H7 (cell line): ENCODE measurements around the gene ZNF814. TPM values are rescaled to one million over a fixed set of nuclear protein-coding genes. Genes with fewer than 3 reads are reported as not detected.
A peak's percentile ranks its signal among the peaks of the same experiment; 100 is the strongest.
"Not testable (repeated sequence)": the region's sequence is repeated elsewhere in the genome, so short reads cannot be mapped to it uniquely, and the experiment has no call there.

Source experiments
- DNase-seq: peaks from one replicate; pipeline ENCODE4 v3.0.0; 2012
- H3K27me3 ChIP-seq: 2 replicates; pipeline ENCODE4 v1.6.0; 2011; ENCODE audit warnings: mild to moderate bottlenecking, low read length; ENCODE audit not compliant: control insufficient read depth, insufficient read depth
- H3K36me3 ChIP-seq: replicated peaks from 2 replicates; pipeline ENCODE4 v1.5.1; 2011; ENCODE audit warnings: low read length; ENCODE audit not compliant: control insufficient read depth, insufficient read depth
- H3K4me3 ChIP-seq: 2 replicates; pipeline ENCODE4 v1.5.1; 2011; ENCODE audit warnings: low read depth, mild to moderate bottlenecking, control low read depth, low read length, moderate library complexity; ENCODE audit not compliant: insufficient read depth
- total RNA-seq: library from RNA; depleted of rRNA; stranded (reverse); fragments of >200 nt; shearing (Covaris generic); gene quantifications from 2 replicates; pipeline ENCODE4 v1.2.3, GENCODE V29; 2014

The ZNF814 gene
- total RNA-seq, 1 experiment from 2014 or later = 16.8 TPM

DNA sequence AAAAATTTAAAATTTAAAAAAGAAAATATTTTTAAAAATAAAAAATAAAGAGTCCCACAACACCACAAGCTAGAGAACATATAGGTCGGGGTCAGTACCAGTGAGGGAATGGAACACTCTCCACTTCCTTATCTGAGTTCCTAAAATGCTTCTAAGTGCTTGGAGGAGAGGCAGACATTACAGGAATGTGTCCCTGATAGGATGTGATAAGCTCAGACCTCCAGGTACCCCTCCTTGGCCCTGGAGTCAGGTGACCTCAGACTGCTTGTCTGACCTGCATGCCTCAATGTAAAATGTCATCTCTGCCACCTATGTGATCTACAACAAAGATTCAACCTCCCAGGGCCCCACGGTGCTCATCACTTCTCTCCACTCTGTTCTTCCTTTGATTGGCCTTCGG lies 2.8 kb downstream of the ZNF814 start:
- Histone ChIP-seq H3K27me3 (no peaks in the 10 kb centered on the region), H3K4me3 (no peak overlapping the region), H3K36me3 (peaks cover 4% of the 10 kb centered on the region)
- DNase-seq = no peak

GRCh38 chr19:57873883-57874799 lies 14.7 kb downstream of the ZNF814 start:
- H3K27me3 ChIP-seq, H3K4me3 ChIP-seq, DNase-seq: not testable (repeated sequence)
- H3K36me3 ChIP-seq = peaks cover 38% of the 10 kb centered on the region

DNA sequence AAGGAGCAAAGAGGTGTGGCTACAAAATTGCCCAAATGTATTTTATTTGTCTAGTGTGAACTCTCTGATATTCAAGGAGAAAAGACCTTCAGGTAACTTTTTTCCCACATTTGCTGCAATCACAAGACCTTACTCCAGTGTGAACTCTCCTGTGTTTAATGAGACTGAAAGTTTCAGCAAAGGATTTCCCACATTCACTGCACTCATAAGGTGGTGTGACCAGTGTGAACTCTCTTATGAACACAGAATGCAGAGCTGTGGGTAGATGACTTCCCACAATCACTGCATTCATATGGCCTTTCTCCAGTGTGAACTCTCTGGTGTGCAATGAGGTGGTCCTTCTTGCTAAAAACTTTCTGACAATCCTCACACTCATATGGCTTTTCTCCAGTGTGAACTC lies 16.4 kb downstream of the ZNF814 start:
- DNase-seq = no peak
- Histone ChIP-seq H3K36me3 (peaks cover 38% of the 10 kb centered on the region), H3K4me3 (no peak overlapping the region)

DNA sequence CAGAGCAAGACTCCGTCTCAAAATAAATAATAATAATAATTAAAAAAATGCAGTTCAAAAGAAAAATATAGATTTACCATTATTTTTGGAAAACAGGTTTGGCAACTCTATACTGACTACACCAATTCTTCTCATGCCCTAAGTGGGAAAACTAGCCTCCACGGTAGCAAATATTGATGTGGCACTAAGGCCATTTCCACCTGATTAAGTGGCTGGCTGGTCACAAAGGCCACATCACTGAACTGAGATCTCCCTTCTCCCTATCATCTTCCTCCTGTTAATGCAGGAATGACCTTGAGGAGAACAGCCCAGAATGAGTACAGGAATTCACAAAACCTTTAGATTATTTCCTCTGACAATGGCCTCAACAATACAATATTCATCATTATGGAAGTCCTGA lies 18.6 kb downstream of the ZNF814 start:
- Histone ChIP-seq H3K4me3 (no peak overlapping the region), H3K36me3 (peaks cover 29% of the 10 kb centered on the region), H3K27me3 (no peaks in the 10 kb centered on the region)
- DNase-seq = no peak

More for the DNA sequence above, 16.4 kb downstream of the ZNF814 start:
- no peaks in the 10 kb centered on the region for H3K27me3 ChIP-seq

DNA sequence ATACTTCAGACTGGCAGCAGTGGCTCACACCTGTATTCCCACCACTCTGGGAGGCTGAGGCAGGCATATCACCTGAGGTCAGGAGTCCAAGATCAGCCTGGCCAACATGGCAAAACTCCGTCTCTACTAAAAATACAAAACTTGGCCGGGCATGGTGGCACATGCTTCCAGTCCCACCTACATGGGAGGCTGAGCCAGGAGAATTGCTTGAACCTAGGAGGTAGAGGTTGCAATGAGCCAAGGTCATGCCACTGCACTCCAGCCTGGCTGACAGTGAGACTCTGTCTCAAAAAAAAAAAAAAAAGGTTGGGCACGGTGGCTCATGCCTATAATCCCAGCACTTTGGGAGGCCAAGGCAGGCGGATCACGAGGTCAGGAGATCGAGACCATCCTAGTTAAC lies 19.2 kb downstream of the ZNF814 start:
- not testable (repeated sequence) for DNase-seq, H3K27me3 ChIP-seq, H3K4me3 ChIP-seq
- peaks cover 28% of the 10 kb centered on the region for H3K36me3 ChIP-seq

DNA sequence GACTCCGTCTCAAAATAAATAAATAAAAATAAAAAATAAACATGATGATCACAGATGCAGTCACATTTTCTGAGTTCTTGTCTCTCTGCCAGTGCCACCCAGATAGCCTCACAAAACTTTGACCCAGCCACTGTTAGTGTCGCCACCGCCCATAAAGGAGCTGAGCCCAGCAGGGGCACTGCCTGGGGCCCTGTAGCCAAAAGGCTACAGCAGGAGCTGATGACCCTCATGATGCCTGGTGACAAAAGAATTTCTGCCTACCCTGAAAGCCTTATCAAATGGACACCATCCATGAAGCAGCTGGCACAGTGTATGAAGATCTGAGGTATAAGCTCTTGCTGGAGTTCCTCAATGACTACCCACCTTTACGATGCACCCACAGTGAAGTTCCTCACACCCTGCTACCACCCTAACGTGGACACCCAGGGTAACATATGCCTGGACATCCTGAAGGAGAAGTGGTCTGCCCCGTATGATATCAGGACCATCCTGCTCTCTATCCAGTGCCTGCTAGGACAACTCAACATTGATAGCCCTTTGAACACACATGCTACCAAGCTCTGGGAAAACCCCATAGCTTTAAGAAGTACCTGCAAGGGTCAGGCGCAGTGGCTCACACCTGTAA lies 20.9 kb downstream of the ZNF814 start:
- H3K27me3 ChIP-seq = no peaks in the 10 kb centered on the region
- DNase-seq = no peak
- no peak overlapping the region for H3K4me3 ChIP-seq
- H3K36me3 ChIP-seq = peaks cover 16% of the 10 kb centered on the region

DNA sequence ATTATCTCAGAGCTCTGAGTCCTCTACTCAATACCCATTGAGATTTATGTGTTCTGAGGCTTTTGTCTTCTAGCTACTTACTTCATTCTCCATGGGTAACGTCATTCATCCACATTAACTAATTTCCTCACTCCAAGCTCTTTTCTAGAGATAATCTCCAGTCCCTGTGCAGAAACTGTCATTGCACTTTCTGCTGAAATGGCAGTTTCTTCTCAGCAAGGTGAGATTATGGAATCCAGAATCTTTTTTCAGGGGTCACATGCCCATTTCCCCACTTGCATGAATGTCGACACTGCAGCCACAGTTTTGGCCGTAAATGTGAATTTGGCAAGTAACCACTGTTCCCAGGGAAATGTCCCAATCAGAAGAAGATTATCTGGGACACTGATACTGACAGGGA lies 26.5 kb downstream of the ZNF814 start:
- not testable (repeated sequence) for DNase-seq, H3K27me3 ChIP-seq, H3K4me3 ChIP-seq
- peaks cover 23% of the 10 kb centered on the region for H3K36me3 ChIP-seq

DNA sequence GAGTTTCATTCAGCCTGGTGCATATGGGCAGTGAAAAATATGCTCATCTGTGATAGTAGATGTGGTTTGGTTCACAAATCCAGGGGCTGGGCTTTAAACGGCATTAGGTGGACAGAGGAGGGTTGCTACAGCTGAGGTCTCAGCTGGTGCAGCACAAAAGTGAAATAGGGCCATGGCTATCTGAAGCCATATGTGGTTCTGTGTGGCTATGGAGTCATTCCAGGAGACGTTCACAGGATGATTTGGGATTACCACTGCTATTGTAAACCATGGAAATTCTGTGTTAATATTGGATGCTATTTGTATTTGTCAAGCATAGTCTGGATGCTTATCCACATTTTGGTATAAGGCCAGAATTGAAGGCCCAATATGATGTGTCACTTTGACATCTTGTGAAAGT lies 34.7 kb downstream of the ZNF814 start:
- not testable (repeated sequence) for H3K27me3 ChIP-seq, DNase-seq, H3K36me3 ChIP-seq, H3K4me3 ChIP-seq

GRCh38 chr19:57851812-57852603 lies 36.8 kb downstream of the ZNF814 start:
- not testable (repeated sequence) for DNase-seq, H3K36me3 ChIP-seq, H3K27me3 ChIP-seq, H3K4me3 ChIP-seq

GRCh38 chr19:57850553-57851017 lies 38.3 kb downstream of the ZNF814 start:
- peak overlapping the region; percentile 84 for H3K4me3 ChIP-seq
- peak; percentile 52 for DNase-seq
- no peaks in the 10 kb centered on the region for H3K27me3 ChIP-seq
- peaks cover 3% of the 10 kb centered on the region; the same call in 1 of the 2 replicates for H3K36me3 ChIP-seq

DNA sequence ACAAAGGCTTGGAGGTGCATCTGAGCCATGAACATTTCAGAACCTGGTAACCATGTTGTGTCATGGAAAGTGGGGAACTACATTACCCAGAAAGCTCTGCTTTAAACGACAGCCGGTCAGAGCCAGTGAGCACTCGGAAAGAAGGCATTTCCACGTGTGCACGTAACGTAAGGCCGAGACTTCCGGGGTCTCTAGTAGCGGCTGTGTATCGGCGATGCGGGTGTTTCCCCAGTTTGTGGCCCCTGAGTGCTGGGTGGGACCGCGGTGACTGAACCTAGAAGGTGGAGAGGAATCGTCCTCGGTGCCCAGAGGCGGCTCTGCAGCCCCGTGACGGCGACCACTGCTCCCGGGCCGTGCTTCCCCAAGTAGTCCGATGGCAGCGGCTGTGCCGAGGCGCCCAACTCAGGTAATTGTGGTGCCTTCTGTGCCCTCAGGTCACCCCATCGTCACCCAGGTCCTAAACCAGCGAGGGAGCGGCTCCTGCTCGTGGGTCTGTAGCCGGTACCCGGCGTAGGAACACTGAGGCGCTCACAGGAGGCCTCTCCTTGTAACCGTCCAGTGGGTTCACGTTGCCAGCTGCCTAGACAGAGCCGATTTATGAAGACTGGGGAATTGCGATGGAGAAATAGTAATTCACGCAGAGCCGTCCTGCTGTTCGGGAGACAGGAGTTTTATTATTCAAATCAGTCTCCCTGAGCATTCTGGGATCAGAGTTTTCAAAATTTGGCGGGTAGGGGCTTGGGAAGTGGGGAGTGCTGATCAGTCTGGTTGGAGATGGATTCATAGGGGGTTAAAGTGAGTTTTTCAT lies 39.0 kb downstream of the ZNF814 start, which contains the start of gene ZNF587:
TSS of gene ZNF587 (plus strand) at position 194 of the 808 bp plus-strand sequence. CDS start at position 374, 180 bp downstream.
- peak within 1 kb of the TSS; percentile 84 for H3K4me3 ChIP-seq
- peak; percentile 70 for DNase-seq
- H3K27me3 ChIP-seq, H3K36me3 ChIP-seq: not testable (repeated sequence)

DNA sequence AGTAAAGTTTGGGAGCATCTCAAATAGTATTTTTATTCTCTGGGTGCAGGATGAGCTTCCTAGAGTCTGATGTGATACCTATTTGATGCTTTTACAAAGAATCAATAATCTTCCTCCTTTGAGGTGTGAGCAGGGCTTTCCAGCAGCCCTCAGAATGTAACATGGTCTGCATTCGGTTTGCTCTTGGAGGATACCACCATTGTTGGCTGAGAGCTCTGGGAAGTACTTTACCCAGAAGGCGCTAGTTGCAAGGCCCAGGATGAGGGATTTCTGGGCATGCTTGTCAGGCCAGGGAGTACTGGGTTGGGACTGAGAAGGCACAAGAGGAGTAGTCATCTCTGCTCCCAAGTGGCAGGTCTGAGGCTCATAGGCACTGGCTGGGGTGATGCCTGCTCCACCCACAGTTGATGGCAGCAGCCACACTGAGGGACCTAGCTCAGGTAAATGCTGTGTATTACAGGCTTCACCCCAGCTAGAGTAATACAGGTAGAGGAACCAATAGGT lies 39.6 kb downstream of the ZNF814 start:
- not testable (repeated sequence) for DNase-seq, H3K4me3 ChIP-seq, H3K36me3 ChIP-seq, H3K27me3 ChIP-seq

- not testable (repeated sequence) for H3K27me3 ChIP-seq, DNase-seq, H3K4me3 ChIP-seq, H3K36me3 ChIP-seq
These were observed 41.7 kb downstream of the ZNF814 start for GRCh38 chr19:57847164-57847563.
